Measurements from ENCODE around the gene STEAP1B. TPM values are rescaled to one million over a fixed set of nuclear protein-coding genes. Genes with fewer than 3 reads are reported as not detected.
"Not testable (repeated sequence)": the region's sequence is repeated elsewhere in the genome, so short reads cannot be mapped to it uniquely, and the experiment has no call there.

Gene STEAP1B
- total RNA-seq, 1 donor: 31.8 TPM

- Histone ChIP-seq H3K4me3 (ENCODE audit: insufficient read depth, low read length) (peak overlapping the region; percentile 58), H3K4me1 (ENCODE audit: insufficient read depth, low read length) (peaks cover 8% of the 10 kb centered on the region), H3K79me2 (ENCODE audit: insufficient read depth, low read length) (peaks cover 2% of the 10 kb centered on the region), H3K4me2 (ENCODE audit: insufficient read depth, low read length) (peak overlapping the region; percentile 78), H3K27me3 (ENCODE audit: insufficient read depth, low read length) (no peaks in the 10 kb centered on the region), H2AFZ (ENCODE audit: low read length) (peak overlapping the region; percentile 44), H3K9me3 (ENCODE audit: low read depth, low read length) (no peaks in the 10 kb centered on the region), H3K27ac (ENCODE audit: low read depth, low read length) (no peak overlapping the region), H4K20me1 (ENCODE audit: insufficient read depth, low read length) (no peaks in the 10 kb centered on the region), H3K36me3 (ENCODE audit: insufficient read depth, low read length) (no peaks in the 10 kb centered on the region)
- peak; percentile 52 for DNase-seq (ENCODE audit: insufficient read length, low spot score, missing footprints)
- TF ChIP-seq CTCF (IDR thresholded peaks at IDR 0.05; ENCODE audit: extremely low read depth, low read depth, low read length): peak; percentile 74
Observed at GRCh38 chr7:22452142-22452959, 47.6 kb downstream of the STEAP1B start.

- H3K4me2 ChIP-seq (ENCODE audit: insufficient read depth, low read length); H3K27me3 ChIP-seq (ENCODE audit: insufficient read depth, low read length); H3K36me3 ChIP-seq (ENCODE audit: insufficient read depth, low read length); H3K4me1 ChIP-seq (ENCODE audit: insufficient read depth, low read length); DNase-seq (ENCODE audit: insufficient read length, low spot score, missing footprints); H3K79me2 ChIP-seq (ENCODE audit: insufficient read depth, low read length); H3K9me3 ChIP-seq (ENCODE audit: low read depth, low read length); H3K4me3 ChIP-seq (ENCODE audit: insufficient read depth, low read length); H4K20me1 ChIP-seq (ENCODE audit: insufficient read depth, low read length); H3K27ac ChIP-seq (ENCODE audit: low read depth, low read length); H2AFZ ChIP-seq (ENCODE audit: low read length): not testable (repeated sequence)
Observed at GRCh38 chr7:22450013-22450412, 50.0 kb downstream of the STEAP1B start.

- no peak for DNase-seq (ENCODE audit: insufficient read length, low spot score, missing footprints)
- Histone ChIP-seq H4K20me1 (ENCODE audit: insufficient read depth, low read length) (no peaks in the 10 kb centered on the region), H3K4me3 (ENCODE audit: insufficient read depth, low read length) (no peak overlapping the region), H3K79me2 (ENCODE audit: insufficient read depth, low read length) (peaks cover 5% of the 10 kb centered on the region), H3K4me1 (ENCODE audit: insufficient read depth, low read length) (peaks cover 9% of the 10 kb centered on the region), H3K27me3 (ENCODE audit: insufficient read depth, low read length) (no peaks in the 10 kb centered on the region), H3K9me3 (ENCODE audit: low read depth, low read length) (no peaks in the 10 kb centered on the region), H3K4me2 (ENCODE audit: insufficient read depth, low read length) (no peak overlapping the region), H3K36me3 (ENCODE audit: insufficient read depth, low read length) (no peaks in the 10 kb centered on the region), H3K27ac (ENCODE audit: low read depth, low read length) (no peak overlapping the region), H2AFZ (ENCODE audit: low read length) (no peak overlapping the region)
- TF ChIP-seq CTCF (IDR thresholded peaks at IDR 0.05; ENCODE audit: extremely low read depth, low read depth, low read length): no peak
Observed at GRCh38 chr7:22447762-22448161, 52.2 kb downstream of the STEAP1B start.

GRCh38 chr7:22447008-22447407, 53.0 kb downstream of the STEAP1B start:
- Histone ChIP-seq H4K20me1 (ENCODE audit: insufficient read depth, low read length) (no peaks in the 10 kb centered on the region), H3K9me3 (ENCODE audit: low read depth, low read length) (no peaks in the 10 kb centered on the region), H3K36me3 (ENCODE audit: insufficient read depth, low read length) (no peaks in the 10 kb centered on the region), H3K79me2 (ENCODE audit: insufficient read depth, low read length) (peaks cover 12% of the 10 kb centered on the region), H3K27ac (ENCODE audit: low read depth, low read length) (no peak overlapping the region), H3K4me1 (ENCODE audit: insufficient read depth, low read length) (peaks cover 7% of the 10 kb centered on the region), H3K27me3 (ENCODE audit: insufficient read depth, low read length) (no peaks in the 10 kb centered on the region), H2AFZ (ENCODE audit: low read length) (no peak overlapping the region), H3K4me3 (ENCODE audit: insufficient read depth, low read length) (no peak overlapping the region), H3K4me2 (ENCODE audit: insufficient read depth, low read length) (no peak overlapping the region)
- TF ChIP-seq CTCF (IDR thresholded peaks at IDR 0.05; ENCODE audit: extremely low read depth, low read depth, low read length): no peak
- DNase-seq (ENCODE audit: insufficient read length, low spot score, missing footprints): no peak
